ENCODE measurements around the gene FLRT2. TPM values are rescaled to one million over a fixed set of nuclear protein-coding genes. Genes with fewer than 3 reads are reported as not detected.

The FLRT2 gene
- total RNA-seq, 1 experiment from 2014 or later, result 4.5 TPM

DNA sequence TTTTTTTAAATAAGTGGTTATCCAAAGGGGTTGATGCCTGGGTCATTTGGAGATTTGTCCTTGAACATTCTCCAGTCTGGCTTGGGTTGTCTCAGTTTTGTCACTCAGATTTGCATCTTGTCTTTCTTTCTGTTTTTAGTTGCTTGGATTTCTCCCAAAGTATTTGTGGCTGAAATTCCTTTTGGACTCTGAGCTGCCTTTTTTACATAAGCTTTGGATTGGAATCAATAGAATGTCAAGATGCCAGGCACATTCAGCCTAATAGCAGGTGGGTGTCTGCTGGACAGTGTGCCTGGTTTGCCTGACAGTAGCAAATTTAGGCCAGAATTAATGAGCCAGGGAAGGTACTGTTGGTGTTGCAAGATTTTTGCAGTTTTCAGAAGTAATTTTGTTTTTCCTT lies 50.0 kb downstream of the FLRT2 start:
- H3K9me3 ChIP-seq (ENCODE audit: control insufficient read depth, insufficient read depth, low read depth, low read length), result no peaks in the 10 kb centered on the region
- ChIA-PET POLR2A (no interaction called here), CTCF (no interaction called here)
- no peak for ATAC-seq
- DNase-seq (ENCODE audit: low read depth, low spot score), result no peak
- BruUV-seq (replicated peaks), result no TSS peak
- no peak overlapping the region for H3K4me3 ChIP-seq (ENCODE audit: low read depth in 2 of 2, low read length in 2 of 2)
- H3K36me3 ChIP-seq (ENCODE audit: control insufficient read depth, insufficient read depth, low read length), result no peaks in the 10 kb centered on the region
- TF ChIP-seq SIN3A (IDR thresholded peaks at IDR 0.05; ENCODE audit: borderline replicate concordance, insufficient read depth, low read depth, low read length) (no peak), TCF7L2 (IDR thresholded peaks at IDR 0.05; ENCODE audit: low read depth, low read length) (no peak), POLR2AphosphoS5 (IDR thresholded peaks at IDR 0.05; ENCODE audit: low read depth, low read length) (no peak)
- TF ChIP-seq, protein P1, sequence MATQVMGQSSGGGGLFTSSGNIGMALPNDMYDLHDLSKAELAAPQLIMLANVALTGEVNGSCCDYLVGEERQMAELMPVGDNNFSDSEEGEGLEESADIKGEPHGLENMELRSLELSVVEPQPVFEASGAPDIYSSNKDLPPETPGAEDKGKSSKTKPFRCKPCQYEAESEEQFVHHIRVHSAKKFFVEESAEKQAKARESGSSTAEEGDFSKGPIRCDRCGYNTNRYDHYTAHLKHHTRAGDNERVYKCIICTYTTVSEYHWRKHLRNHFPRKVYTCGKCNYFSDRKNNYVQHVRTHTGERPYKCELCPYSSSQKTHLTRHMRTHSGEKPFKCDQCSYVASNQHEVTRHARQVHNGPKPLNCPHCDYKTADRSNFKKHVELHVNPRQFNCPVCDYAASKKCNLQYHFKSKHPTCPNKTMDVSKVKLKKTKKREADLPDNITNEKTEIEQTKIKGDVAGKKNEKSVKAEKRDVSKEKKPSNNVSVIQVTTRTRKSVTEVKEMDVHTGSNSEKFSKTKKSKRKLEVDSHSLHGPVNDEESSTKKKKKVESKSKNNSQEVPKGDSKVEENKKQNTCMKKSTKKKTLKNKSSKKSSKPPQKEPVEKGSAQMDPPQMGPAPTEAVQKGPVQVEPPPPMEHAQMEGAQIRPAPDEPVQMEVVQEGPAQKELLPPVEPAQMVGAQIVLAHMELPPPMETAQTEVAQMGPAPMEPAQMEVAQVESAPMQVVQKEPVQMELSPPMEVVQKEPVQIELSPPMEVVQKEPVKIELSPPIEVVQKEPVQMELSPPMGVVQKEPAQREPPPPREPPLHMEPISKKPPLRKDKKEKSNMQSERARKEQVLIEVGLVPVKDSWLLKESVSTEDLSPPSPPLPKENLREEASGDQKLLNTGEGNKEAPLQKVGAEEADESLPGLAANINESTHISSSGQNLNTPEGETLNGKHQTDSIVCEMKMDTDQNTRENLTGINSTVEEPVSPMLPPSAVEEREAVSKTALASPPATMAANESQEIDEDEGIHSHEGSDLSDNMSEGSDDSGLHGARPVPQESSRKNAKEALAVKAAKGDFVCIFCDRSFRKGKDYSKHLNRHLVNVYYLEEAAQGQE (IDR thresholded peaks at IDR 0.05; ENCODE audit: insufficient read depth in 1 of 2, low read depth in 2 of 2, low read length in 1 of 2), result no peak
- TF ChIP-seq, protein P2, sequence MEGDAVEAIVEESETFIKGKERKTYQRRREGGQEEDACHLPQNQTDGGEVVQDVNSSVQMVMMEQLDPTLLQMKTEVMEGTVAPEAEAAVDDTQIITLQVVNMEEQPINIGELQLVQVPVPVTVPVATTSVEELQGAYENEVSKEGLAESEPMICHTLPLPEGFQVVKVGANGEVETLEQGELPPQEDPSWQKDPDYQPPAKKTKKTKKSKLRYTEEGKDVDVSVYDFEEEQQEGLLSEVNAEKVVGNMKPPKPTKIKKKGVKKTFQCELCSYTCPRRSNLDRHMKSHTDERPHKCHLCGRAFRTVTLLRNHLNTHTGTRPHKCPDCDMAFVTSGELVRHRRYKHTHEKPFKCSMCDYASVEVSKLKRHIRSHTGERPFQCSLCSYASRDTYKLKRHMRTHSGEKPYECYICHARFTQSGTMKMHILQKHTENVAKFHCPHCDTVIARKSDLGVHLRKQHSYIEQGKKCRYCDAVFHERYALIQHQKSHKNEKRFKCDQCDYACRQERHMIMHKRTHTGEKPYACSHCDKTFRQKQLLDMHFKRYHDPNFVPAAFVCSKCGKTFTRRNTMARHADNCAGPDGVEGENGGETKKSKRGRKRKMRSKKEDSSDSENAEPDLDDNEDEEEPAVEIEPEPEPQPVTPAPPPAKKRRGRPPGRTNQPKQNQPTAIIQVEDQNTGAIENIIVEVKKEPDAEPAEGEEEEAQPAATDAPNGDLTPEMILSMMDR (IDR thresholded peaks at IDR 0.05), result no peak
- intact Hi-C loops (cut with micrococcal nuclease; ENCODE audit: unreplicated experiment) (no loop called here), in situ Hi-C loops (cut with HindIII; ENCODE audit: low pct_unique_long_range_greater_than_20kb, low sequenced_read_pairs) (no loop called here)
- no peaks in the 10 kb centered on the region for H3K27me3 ChIP-seq (ENCODE audit: control insufficient read depth, insufficient read depth, low read length)
- H3K27ac ChIP-seq (ENCODE audit: low read length), result no peak overlapping the region
- H3K4me1 ChIP-seq (ENCODE audit: control insufficient read depth, insufficient read depth, low read length), result no peaks in the 10 kb centered on the region

- ChIA-PET CTCF (no interaction called here), POLR2A (no interaction called here)
- H3K27me3 ChIP-seq (ENCODE audit: control insufficient read depth, insufficient read depth, low read length), result no peaks in the 10 kb centered on the region
- in situ Hi-C loops (cut with HindIII; ENCODE audit: low pct_unique_long_range_greater_than_20kb, low sequenced_read_pairs) (no loop called here), intact Hi-C loops (cut with micrococcal nuclease; ENCODE audit: unreplicated experiment) (no loop called here)
- H3K9me3 ChIP-seq (ENCODE audit: control insufficient read depth, insufficient read depth, low read depth, low read length), result no peaks in the 10 kb centered on the region
- TF ChIP-seq SIN3A (IDR thresholded peaks at IDR 0.05; ENCODE audit: borderline replicate concordance, insufficient read depth, low read depth, low read length), result no peak
- TF ChIP-seq, protein P2 (IDR thresholded peaks at IDR 0.05), result no peak
- no peak for TF ChIP-seq POLR2AphosphoS5 (IDR thresholded peaks at IDR 0.05; ENCODE audit: low read depth, low read length)
- TF ChIP-seq, protein P1 (IDR thresholded peaks at IDR 0.05; ENCODE audit: insufficient read depth in 1 of 2, low read depth in 2 of 2, low read length in 1 of 2), result no peak
- TF ChIP-seq TCF7L2 (IDR thresholded peaks at IDR 0.05; ENCODE audit: low read depth, low read length), result no peak
- DNase-seq (ENCODE audit: low read depth, low spot score) (no peak), ATAC-seq (no peak)
- no peaks in the 10 kb centered on the region for H3K4me1 ChIP-seq (ENCODE audit: control insufficient read depth, insufficient read depth, low read length)
- no peak overlapping the region for H3K27ac ChIP-seq (ENCODE audit: low read length)
- H3K36me3 ChIP-seq (ENCODE audit: control insufficient read depth, insufficient read depth, low read length), result no peaks in the 10 kb centered on the region
- no TSS peak for BruUV-seq (replicated peaks)
- H3K4me3 ChIP-seq (ENCODE audit: low read depth in 2 of 2, low read length in 2 of 2), result no peak overlapping the region
Observed at GRCh38 chr14:85580536-85581140, 50.7 kb downstream of the FLRT2 start.
